Fibroblast of skin of back (primary cell): ENCODE results near the gene ZNF43. TPM values are rescaled to one million over a fixed set of nuclear protein-coding genes. Genes with fewer than 3 reads are reported as not detected.
"Not testable (repeated sequence)": the region's sequence is repeated elsewhere in the genome, so short reads cannot be mapped to it uniquely, and the experiment has no call there.

Experiments used
- DNase-seq: peaks from one replicate; pipeline ENCODE4 v3.0.0-alpha.2; 2013
- polyA plus RNA-seq, 2 experiments: library from polyadenylated mRNA; unstranded; fragments of 120-200 nt; gene quantifications; one replicate each; pipeline ENCODE4 v1.2.1, GENCODE V29; 2013; ENCODE audit not compliant: insufficient read length in 2 of 2

Gene ZNF43
- polyA plus RNA-seq (2013, experiment 1 of 2; ENCODE audit: insufficient read length): 3.7 TPM
- polyA plus RNA-seq (2013, experiment 2 of 2; ENCODE audit: insufficient read length): 2.3 TPM

GRCh38 chr19:21835810-21836444, at the start of gene ZNF43:
Gene ZNF43, minus strand, starts transcription at chr19:21836182. Its CDS starts 144 bp downstream, at chr19:21836038.
- peak; percentile 96 for DNase-seq

- not testable (repeated sequence) for DNase-seq
Observed at GRCh38 chr19:21885516-21885915, 49.5 kb upstream of the ZNF43 start.

- DNase-seq: not testable (repeated sequence)
Observed at GRCh38 chr19:21884786-21885185, 48.8 kb upstream of the ZNF43 start.

GRCh38 chr19:21883516-21883915, 47.5 kb upstream of the ZNF43 start:
- DNase-seq: no peak

- DNase-seq: not testable (repeated sequence)
Observed at GRCh38 chr19:21880761-21881160, 44.8 kb upstream of the ZNF43 start.

- DNase-seq: no peak
Observed at GRCh38 chr19:21878646-21879045, 42.7 kb upstream of the ZNF43 start.

GRCh38 chr19:21877976-21878375, 42.0 kb upstream of the ZNF43 start:
- no peak for DNase-seq

GRCh38 chr19:21876608-21877007, 40.6 kb upstream of the ZNF43 start:
- DNase-seq: not testable (repeated sequence)

- no peak for DNase-seq
Observed at GRCh38 chr19:21856773-21857514, 21.0 kb upstream of the ZNF43 start.

GRCh38 chr19:21851596-21852345, 15.8 kb upstream of the ZNF43 start:
- peak; percentile 97 for DNase-seq

GRCh38 chr19:21850656-21851255, 14.8 kb upstream of the ZNF43 start:
- no peak for DNase-seq

- peak; percentile 39 for DNase-seq
Observed at GRCh38 chr19:21848706-21849105, 12.7 kb upstream of the ZNF43 start.

GRCh38 chr19:21843081-21843480, 7.1 kb upstream of the ZNF43 start:
- no peak for DNase-seq

- no peak for DNase-seq
Observed at GRCh38 chr19:21841488-21842097, 5.6 kb upstream of the ZNF43 start.

- no peak for DNase-seq
Observed at GRCh38 chr19:21841081-21841480, 5.1 kb upstream of the ZNF43 start.

- no peak for DNase-seq
Observed at GRCh38 chr19:21839976-21840375, 4.0 kb upstream of the ZNF43 start.

GRCh38 chr19:21838646-21839045, 2.7 kb upstream of the ZNF43 start:
- no peak for DNase-seq

GRCh38 chr19:21835429-21835809, 563 bp downstream of the ZNF43 start:
- no peak for DNase-seq

- DNase-seq: no peak
Observed at GRCh38 chr19:21833733-21834132, 2.2 kb downstream of the ZNF43 start.

GRCh38 chr19:21824679-21825078, 11.3 kb downstream of the ZNF43 start:
- DNase-seq: no peak

GRCh38 chr19:21823224-21823623, 12.8 kb downstream of the ZNF43 start:
- no peak for DNase-seq

- DNase-seq: no peak
Observed at GRCh38 chr19:21812448-21812847, 23.5 kb downstream of the ZNF43 start.
